Stimulated activated CD4-positive, alpha-beta T cell treated with anti-CD3 and anti-CD28 coated beads, Interleukin-1b, Interleukin-23, amount 100 ng/mL, for 24 hours (primary cell): ENCODE data around the gene SYT6.
"Not testable (repeated sequence)": the region's sequence is repeated elsewhere in the genome, so short reads cannot be mapped to it uniquely, and the experiment has no call there.

Source experiments
- DNase-seq, 4 experiments: peaks; one replicate each; pipeline ENCODE4 v3.0.0-alpha.2; 2020; ENCODE audit warnings: low read depth in 4 of 4, low spot score in 1 of 4

The SYT6 gene

GRCh38 chr1:114075546-114076242, 78.0 kb downstream of the SYT6 start:
- no peak for DNase-seq

DNA sequence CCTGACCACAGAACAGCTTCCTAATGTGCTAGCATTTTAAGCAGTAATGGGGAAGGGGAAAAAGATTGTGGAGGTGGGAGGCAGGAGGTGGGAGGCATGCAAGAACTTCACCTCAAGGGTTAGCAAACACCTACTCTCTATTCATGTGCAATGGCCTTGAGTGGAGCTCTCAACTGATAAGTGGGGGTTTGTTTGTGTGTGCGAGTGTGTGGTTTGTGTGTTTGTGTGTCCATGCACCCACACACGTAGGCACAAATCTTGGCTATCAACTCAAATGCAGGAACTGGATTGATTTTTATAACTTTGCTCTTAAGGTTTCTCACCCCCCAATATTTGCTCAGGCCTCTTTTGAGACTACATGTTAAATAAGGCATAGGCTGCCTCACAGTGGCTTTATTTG, 78.6 kb downstream of the SYT6 start:
- no peak for DNase-seq

- no peak for DNase-seq
These were observed 81.4 kb downstream of the SYT6 start for GRCh38 chr1:114072246-114072645.

DNA sequence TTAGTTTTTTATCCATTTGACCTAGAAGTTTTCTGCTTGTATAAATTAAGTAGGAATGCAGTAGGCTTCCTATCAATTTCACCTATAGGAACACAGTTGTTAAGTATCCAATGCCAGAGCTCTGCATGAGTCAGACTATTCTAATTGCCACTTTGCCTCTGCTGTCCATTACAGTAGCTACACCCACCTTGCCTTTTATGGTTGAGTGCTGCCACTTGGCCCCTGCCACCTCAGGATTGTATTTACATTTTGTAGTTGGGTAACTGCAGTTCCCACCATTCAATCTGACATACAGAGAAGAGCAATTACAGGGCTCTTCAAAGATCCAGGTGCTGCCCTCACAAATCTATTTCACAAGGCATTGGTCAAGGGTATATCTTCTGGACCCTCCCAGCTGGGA, 83.9 kb downstream of the SYT6 start:
- not testable (repeated sequence) for DNase-seq

GRCh38 chr1:114068684-114069083, 85.0 kb downstream of the SYT6 start:
- not testable (repeated sequence) for DNase-seq

DNA sequence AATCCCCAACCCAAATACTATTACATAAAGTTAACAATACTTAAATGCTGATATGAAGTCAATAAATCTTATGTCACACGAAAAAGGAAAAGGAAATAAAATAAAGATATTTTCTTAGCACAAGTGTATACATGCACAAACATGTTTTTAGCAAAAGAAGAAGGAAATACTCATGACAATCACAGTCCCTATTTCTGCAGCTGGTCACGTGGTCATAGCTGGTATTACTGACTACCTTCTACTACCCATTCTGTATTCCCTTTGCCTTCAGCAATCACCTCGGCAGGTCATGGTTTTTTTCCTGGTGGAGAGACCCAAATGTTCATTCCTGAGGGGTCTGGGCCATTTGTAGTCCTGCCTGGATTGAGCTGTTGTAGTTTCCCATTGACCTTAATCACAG, 88.0 kb downstream of the SYT6 start:
- not testable (repeated sequence) for DNase-seq

GRCh38 chr1:114063544-114063943, 90.1 kb downstream of the SYT6 start:
- DNase-seq: no peak

GRCh38 chr1:114062477-114063099, 91.1 kb downstream of the SYT6 start:
- no peak for DNase-seq

DNA sequence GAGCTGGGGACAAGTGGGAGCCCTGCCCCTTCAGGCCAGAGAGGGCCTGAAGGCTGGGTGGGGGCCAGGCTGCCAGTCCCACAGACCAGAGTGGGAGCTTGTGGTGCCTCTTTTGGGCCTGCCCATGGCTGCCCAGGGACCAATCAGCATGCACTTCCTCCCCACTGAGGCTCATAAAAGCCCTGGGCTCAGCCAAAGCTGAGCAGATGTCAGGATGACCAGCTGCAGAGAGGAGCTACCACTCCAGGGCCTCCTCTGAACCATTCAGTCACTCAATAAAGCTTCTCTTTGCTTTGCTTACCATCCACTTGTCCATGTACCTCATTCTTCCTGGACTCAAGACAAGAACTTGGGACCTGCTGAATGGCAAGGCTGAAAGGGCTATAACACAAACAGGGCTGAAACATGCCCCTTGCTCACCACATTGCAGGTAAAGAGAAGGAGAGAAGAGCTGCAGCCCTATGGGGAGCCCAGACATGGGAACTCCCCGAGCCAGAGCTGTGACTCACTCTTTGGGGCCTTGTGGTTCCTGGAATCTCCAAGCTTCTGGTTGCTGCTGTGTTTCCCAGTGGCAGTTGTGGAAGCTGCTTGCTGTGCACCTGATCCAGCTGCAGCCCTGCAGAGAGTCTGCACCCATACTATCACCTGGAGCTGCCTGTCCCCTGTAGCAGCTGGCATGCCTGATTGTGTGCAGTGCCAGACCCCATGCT, 92.4 kb downstream of the SYT6 start:
- no peak for DNase-seq

DNA sequence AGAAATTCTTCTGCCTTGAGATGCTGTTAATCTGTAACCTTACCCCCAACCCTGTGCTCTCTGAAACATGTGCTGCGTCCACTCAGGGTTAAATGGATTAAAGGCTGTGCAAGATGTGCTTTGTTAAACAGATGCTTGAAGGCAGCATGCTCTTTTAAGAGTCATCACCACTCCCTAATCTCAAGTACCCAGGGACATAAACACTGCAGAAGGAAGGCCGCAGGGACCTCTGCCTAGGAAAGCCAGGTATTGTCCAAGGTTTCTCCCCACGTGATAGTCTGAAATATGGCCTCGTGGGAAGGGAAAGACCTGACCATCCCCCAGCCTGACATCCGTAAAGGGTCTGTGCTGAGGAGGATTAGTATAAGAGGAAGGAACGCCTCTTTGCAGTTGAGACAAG, 95.4 kb downstream of the SYT6 start:
- DNase-seq: not testable (repeated sequence)

- no peak for DNase-seq
These were observed 99.5 kb downstream of the SYT6 start for GRCh38 chr1:114054148-114054547.

DNA sequence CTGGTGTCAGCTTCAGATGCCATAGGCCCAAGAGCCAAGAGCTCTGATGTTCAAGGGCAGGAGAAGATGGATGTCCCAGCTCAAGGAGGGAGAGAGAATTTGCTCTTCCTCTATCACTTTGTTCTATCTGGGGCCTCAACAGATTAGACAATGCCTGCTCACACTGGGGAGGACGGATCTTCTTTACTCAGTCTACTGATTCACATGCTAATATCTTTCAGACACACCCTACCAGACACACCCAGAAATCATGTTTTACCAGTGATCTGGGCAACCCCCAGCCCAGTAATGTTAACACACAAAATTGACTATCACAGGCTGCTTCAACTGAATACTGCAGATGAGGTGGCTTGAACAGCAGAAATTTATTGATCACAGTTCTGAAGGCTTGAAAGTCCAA, 105.4 kb downstream of the SYT6 start:
- no peak for DNase-seq

DNA sequence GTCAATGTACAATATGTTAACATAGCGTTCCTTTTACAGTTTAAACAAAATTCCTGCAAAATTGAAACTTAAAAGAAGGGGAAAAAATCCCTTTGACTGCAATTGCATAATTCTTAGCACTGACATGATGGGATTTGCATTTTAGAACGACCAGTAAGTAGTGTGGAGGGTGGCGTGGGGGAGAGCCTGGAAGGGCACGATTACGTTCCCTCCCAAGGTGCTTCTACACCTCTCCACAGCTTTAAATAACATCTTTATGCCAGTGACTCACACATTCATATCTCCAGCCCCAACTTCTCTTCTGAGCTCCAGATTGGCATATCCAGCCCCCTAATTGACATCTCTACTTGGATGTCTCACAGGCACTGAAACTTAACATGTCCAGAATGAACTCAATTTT, 110.1 kb downstream of the SYT6 start:
- DNase-seq: no peak

DNA sequence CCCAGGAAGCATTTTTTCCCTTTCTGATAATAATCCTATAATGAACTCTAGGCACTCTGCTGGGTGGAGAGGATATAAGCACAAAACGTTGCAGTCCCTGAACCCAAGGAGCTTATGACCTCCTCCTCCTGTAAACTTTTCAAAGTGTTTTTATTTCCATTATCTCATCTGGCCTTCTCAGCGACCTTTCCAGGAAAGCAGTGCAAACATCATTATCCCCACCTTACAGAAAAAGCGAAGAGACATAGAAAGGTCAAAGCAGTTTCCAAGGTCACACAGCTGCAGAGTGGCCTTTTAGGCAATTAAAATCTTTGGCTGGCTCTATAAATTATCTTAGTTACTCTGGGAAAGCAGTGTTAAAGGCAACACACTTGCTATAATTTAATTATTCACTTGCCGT, 110.6 kb downstream of the SYT6 start:
- DNase-seq: no peak

DNA sequence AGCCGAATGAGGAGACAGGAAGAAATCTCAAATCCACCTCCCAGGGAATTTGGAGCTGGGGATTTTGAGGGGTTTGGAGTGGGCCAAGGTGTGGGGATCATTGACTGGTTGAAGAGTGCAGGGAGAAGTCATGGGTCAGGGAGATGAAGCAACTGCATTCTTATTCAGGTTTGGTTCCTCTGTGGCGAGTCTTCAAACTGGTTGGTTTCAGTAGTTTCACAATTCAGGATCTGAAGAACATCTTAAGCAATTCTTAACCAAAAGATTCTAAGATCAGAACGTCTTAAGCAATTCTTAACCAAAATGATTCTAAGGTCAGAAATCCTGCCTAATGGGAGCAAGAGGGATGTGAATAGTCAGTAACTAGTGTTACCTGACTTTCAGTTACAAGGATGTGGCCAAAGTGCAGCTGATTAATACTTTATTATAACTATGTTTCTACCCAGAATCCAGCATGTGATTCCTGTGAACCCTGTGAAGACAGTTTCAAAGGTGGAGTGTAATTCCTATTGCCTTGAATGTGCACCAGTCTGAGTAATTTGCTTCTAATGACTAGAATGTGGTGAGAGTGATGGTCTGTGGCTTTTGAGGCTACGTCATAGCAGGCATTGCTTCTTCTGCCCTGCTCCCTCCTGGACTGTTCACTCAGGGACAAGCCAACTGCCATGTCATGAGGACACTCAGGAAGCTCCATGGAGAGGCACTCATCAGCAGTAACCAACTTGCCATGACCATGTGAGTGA, 113.2 kb downstream of the SYT6 start:
- DNase-seq: no peak
